Cardiac fibroblast (primary cell): Measurements from ENCODE around the gene IRS2.
A peak's percentile ranks its signal among the peaks of the same experiment; 100 is the strongest.

Experiments used
- DNase-seq, 2 donors: peaks; one replicate each; pipeline versions ENCODE4 v3.0.0 to v3.0.0-alpha.2; 2010; ENCODE audit warnings: low read depth in 2 of 2
- H3K4me3 ChIP-seq, 2 donors: replicated peaks in 1 of 2; 1 replicate in 1 of 2; 2 replicates in 1 of 2; pipeline ENCODE4 v1.5.1; 2011; ENCODE audit warnings: low read depth in 2 of 2, low read length in 2 of 2, mild to moderate bottlenecking in 2 of 2, moderate library complexity in 1 of 2
- TF ChIP-seq, protein P1 (sequence below): IDR thresholded peaks from one replicate; pipeline ENCODE4 v1.5.1; 2011; ENCODE audit warnings: low read depth, mild to moderate bottlenecking, low read length, inconsistent platforms

The IRS2 gene

GRCh38 chr13:109790942-109791605 lies 4.7 kb upstream of the IRS2 start:
- TF ChIP-seq, protein P1, sequence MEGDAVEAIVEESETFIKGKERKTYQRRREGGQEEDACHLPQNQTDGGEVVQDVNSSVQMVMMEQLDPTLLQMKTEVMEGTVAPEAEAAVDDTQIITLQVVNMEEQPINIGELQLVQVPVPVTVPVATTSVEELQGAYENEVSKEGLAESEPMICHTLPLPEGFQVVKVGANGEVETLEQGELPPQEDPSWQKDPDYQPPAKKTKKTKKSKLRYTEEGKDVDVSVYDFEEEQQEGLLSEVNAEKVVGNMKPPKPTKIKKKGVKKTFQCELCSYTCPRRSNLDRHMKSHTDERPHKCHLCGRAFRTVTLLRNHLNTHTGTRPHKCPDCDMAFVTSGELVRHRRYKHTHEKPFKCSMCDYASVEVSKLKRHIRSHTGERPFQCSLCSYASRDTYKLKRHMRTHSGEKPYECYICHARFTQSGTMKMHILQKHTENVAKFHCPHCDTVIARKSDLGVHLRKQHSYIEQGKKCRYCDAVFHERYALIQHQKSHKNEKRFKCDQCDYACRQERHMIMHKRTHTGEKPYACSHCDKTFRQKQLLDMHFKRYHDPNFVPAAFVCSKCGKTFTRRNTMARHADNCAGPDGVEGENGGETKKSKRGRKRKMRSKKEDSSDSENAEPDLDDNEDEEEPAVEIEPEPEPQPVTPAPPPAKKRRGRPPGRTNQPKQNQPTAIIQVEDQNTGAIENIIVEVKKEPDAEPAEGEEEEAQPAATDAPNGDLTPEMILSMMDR: peak; percentile 41
- no peak overlapping the region for H3K4me3 ChIP-seq
- DNase-seq: peak; percentile 58 to 59

DNA sequence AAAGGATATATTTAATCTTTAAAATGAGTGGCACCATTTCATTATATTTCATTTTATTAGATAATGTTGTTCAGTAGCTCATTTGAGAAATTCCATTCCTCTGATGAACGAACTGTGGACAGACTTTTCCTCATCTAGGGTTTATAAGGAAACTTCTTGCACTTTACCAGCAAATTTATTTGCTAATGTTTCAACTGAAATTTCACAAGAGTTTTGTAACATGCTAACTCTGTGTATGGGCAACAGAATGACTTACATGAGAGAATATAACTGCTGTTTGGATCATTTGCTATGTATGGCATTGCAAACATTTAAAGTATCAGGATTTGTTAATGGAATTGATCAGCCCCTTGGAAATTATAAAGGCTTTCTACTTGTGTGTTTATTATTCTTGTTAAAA lies 3.7 kb upstream of the IRS2 start:
- TF ChIP-seq, protein P1: no peak
- no peak overlapping the region for H3K4me3 ChIP-seq
- DNase-seq: no peak

DNA sequence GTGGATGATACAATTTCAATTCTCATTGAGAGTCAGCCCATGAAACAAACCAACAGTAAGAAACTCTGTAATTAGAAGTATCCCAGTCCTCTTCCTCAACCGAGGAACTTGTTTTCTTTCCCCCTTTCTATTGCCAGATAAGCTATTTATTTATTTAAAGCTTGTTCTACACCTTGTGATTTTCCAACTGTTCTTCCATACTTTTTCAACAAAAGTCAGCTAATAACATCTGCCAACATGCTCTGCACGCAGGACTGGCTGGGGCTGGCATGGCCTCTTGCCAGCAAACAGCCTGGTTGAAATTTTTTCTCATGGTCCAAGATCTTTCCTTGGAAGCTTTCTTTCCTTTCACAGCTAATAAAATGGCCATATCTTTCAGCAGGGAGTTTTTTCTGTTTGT lies 2.9 kb upstream of the IRS2 start:
- TF ChIP-seq, protein P1: no peak
- H3K4me3 ChIP-seq: no peak overlapping the region
- DNase-seq: no peak

DNA sequence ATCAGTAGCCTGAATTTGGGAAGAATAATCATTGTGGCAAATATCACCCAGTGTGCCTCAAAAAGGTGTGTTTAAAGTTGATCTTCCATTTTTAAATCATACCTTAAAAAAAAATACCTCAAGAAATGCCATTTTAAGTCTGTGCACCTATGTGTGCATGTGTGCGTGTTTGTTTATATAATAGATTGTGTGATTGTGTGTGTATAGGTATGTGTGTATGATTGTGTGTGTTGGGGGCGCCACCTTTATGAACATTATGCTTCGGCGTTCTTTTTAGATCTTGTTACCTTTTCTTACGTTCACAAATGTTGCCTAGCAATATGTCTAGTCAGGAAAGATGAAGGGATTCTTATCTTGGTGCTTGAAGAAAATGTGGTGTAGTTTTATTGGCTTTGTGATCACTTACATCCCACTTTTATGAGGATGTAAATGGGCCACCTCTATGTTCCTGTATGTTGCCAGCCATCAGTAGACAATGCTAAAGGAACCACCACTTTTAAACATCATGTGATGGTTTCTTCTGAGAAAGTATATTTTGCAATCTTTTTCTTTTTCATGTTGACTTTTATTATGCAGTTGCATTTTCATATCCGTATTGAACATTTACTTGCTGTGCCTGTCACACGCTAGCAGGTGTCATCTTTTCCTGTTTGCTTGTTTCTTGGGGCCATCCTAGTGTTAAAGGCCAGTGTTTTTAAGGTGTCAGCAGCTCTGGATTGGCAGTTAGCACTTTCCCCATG lies 2.2 kb upstream of the IRS2 start:
- DNase-seq: no peak
- TF ChIP-seq, protein P1: no peak
- H3K4me3 ChIP-seq: no peak overlapping the region

GRCh38 chr13:109787135-109787954 lies 962 bp upstream of the IRS2 start:
- TF ChIP-seq, protein P1: no peak
- H3K4me3 ChIP-seq: peak overlapping the region; percentile 68
- peak; percentile 48 to 52 for DNase-seq

DNA sequence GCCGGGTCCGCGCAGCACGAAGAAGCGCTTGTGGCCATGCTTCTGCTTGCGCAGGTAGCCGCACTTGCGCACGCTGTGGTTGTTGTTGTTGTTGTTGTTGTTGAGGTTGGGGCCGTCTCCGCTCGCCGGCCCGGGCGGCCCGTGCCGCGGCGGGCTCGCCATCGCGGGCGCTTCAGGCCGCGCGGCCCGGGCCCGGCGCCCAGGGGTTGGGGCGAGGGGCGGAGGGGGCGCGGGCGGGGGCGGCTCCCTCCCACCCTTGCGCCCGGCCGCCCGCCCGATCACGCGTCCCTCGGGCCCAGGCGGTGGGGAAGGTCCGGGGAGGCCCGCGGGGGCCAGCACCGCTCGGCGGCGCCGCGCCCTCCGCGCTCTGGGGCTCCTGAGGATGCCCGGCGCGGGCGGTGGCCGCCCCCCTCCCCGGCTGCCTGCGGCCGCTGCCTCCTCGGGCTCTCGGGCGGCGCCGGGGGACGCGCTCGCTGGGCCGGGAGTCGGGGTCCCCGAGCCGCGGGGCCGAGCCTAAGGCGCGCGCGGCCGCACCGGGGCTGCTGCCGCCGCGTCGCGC lies 412 bp downstream of the IRS2 start:
- DNase-seq: peak in 1 of 2 donors; percentile 49
- TF ChIP-seq, protein P1: no peak
- peak overlapping the region; percentile 54 to 63 for H3K4me3 ChIP-seq
